D721Med (cell line): Measurements from ENCODE around the gene NBPF4.

Experiments
- DNase-seq: peaks from one replicate; pipeline ENCODE4 v3.0.0; 2011; ENCODE audit warnings: low spot score; ENCODE audit not compliant: insufficient read length
- FAIRE-seq: peaks from 2 replicates; lab custom pipeline; 2011; peaks lifted over from hg19 to GRCh38; lab: Jason Lieb, UNC
- CTCF ChIP-seq: IDR thresholded peaks from 2 replicates; pipeline ENCODE4 v1.5.1; 2012; ENCODE audit warnings: mild to moderate bottlenecking, control low read depth; ENCODE audit not compliant: insufficient read depth; ENCODE audit errors: missing control alignments

NBPF4 gene

GRCh38 chr1:108190686-108191416 lies 53.0 kb downstream of the NBPF4 start:
- no peak for FAIRE-seq
- TF ChIP-seq CTCF, result no peak
- no peak for DNase-seq

- FAIRE-seq, result no peak
Observed at GRCh38 chr1:108190001-108190634, 53.8 kb downstream of the NBPF4 start.

GRCh38 chr1:108188801-108189200 lies 55.1 kb downstream of the NBPF4 start:
- FAIRE-seq, result no peak
- DNase-seq, result no peak

More at GRCh38 chr1:108190001-108190634, 53.8 kb downstream of the NBPF4 start:
- no peak for TF ChIP-seq CTCF
- DNase-seq, result no peak

GRCh38 chr1:108182959-108183700 lies 60.7 kb downstream of the NBPF4 start:
- FAIRE-seq (no peak), DNase-seq (no peak)
- TF ChIP-seq CTCF, result no peak

More at GRCh38 chr1:108188801-108189200, 55.1 kb downstream of the NBPF4 start:
- TF ChIP-seq CTCF, result no peak

- FAIRE-seq (no peak), DNase-seq (no peak)
- TF ChIP-seq CTCF, result no peak
Observed at GRCh38 chr1:108179018-108179417, 64.9 kb downstream of the NBPF4 start.
